ENCODE data around the gene STYXL1. TPM values are rescaled to one million over a fixed set of nuclear protein-coding genes. Genes with fewer than 3 reads are reported as not detected.
"Not testable (repeated sequence)": the region's sequence is repeated elsewhere in the genome, so short reads cannot be mapped to it uniquely, and the experiment has no call there.

STYXL1 gene
- total RNA-seq, 1 experiment from 2014 or later = 61.3 TPM

DNA sequence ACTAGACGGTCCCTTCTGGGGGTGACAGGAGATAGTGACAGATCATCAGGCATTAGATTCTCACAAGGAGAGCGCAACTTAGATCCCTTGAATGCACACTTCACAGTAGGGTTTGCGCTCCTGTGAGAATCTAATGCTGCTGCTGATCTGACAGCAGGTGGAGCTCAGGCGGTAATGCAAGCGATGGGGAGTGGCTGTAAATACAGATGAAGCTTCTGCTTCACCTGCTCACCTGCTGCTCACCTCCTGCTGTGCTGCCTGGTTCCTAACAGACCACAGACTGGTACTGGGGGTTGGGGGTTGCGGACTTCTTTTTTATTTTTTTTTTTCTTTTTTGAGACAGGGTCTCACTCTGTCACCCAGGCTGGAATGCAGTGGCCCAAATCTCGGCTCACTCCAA, 18.1 kb downstream of the STYXL1 start:
- H3K4me1 ChIP-seq (ENCODE audit: insufficient read depth, low read length); H3K36me3 ChIP-seq (ENCODE audit: low read depth, low read length); H2AFZ ChIP-seq (ENCODE audit: low read length); H3K27me3 ChIP-seq (ENCODE audit: low read length); H3K27ac ChIP-seq (ENCODE audit: low read length); H3K79me2 ChIP-seq (ENCODE audit: low read length); POLR2A ChIA-PET (ENCODE audit: unreplicated experiment); intact Hi-C loops (cut with micrococcal nuclease); H3K4me2 ChIP-seq (ENCODE audit: low read length); H3K9me3 ChIP-seq (ENCODE audit: low read length); CTCF ChIA-PET; BruUV-seq (replicated peaks); H3K4me3 ChIP-seq (ENCODE audit: low read length); H3K9me2 ChIP-seq (replicated peaks; ENCODE audit: low read length); DNase-seq; H3K9ac ChIP-seq (ENCODE audit: low read length); H3F3A ChIP-seq (ENCODE audit: low read length, unreplicated experiment); H4K20me1 ChIP-seq (ENCODE audit: low read length): not testable (repeated sequence)
- TF ChIP-seq, protein P1, sequence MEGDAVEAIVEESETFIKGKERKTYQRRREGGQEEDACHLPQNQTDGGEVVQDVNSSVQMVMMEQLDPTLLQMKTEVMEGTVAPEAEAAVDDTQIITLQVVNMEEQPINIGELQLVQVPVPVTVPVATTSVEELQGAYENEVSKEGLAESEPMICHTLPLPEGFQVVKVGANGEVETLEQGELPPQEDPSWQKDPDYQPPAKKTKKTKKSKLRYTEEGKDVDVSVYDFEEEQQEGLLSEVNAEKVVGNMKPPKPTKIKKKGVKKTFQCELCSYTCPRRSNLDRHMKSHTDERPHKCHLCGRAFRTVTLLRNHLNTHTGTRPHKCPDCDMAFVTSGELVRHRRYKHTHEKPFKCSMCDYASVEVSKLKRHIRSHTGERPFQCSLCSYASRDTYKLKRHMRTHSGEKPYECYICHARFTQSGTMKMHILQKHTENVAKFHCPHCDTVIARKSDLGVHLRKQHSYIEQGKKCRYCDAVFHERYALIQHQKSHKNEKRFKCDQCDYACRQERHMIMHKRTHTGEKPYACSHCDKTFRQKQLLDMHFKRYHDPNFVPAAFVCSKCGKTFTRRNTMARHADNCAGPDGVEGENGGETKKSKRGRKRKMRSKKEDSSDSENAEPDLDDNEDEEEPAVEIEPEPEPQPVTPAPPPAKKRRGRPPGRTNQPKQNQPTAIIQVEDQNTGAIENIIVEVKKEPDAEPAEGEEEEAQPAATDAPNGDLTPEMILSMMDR (conservative IDR thresholded peaks at IDR 0.05; ENCODE audit: low read depth, low read length) = peak; percentile 32; the same call in 1 of the 2 replicates
- ATAC-seq = peak; percentile 24; the same call in 1 of the 2 replicates

DNA sequence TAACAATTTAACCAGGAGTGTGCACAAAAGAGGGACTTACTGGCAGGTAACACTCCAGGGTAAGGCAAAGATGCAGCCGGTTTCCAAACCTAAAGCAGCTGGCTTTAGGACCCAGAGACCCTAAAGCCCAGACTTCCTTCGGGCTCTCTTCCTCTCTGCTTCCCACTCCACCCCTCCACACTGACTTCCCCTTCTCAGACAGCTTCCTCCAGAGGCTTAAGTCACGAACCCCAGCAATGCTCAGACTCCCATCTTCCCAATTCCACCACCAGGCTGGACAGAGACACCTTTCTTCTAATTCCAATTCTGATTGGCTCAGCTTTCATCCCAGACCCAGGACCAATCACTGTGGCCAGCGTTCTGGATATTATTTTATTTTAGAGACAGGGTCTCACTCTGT, 24.8 kb downstream of the STYXL1 start:
- no peaks in the 10 kb centered on the region for H3K9me3 ChIP-seq (ENCODE audit: low read length)
- H3F3A ChIP-seq (ENCODE audit: low read length, unreplicated experiment) = no peaks in the 10 kb centered on the region
- ChIA-PET POLR2A (ENCODE audit: unreplicated experiment) (interaction anchor here (0.6 kb wide), 1 partner anchor 25 kb away, joined by 3 read pairs; the partner anchor contains the start of gene MDH2), CTCF (no interaction called here)
- H3K9me2 ChIP-seq (replicated peaks; ENCODE audit: low read length) = no peaks in the 10 kb centered on the region
- peaks cover 10% of the 10 kb centered on the region for H3K36me3 ChIP-seq (ENCODE audit: low read depth, low read length)
- H3K4me2 ChIP-seq (ENCODE audit: low read length) = no peak overlapping the region
- H4K20me1 ChIP-seq (ENCODE audit: low read length) = no peaks in the 10 kb centered on the region
- intact Hi-C loops (cut with micrococcal nuclease) = no loop called here
- no peaks in the 10 kb centered on the region for H3K4me1 ChIP-seq (ENCODE audit: insufficient read depth, low read length)
- no peak overlapping the region for H3K27ac ChIP-seq (ENCODE audit: low read length)
- no peaks in the 10 kb centered on the region for H3K79me2 ChIP-seq (ENCODE audit: low read length)
- H3K27me3 ChIP-seq (ENCODE audit: low read length) = no peaks in the 10 kb centered on the region
- no peak overlapping the region for H2AFZ ChIP-seq (ENCODE audit: low read length)
- H3K9ac ChIP-seq (ENCODE audit: low read length) = no peak overlapping the region
- ATAC-seq = no peak
- no peak overlapping the region for H3K4me3 ChIP-seq (ENCODE audit: low read length)
- DNase-seq = no peak
- no TSS peak for BruUV-seq (replicated peaks)
- TF ChIP-seq EZH2 (IDR thresholded peaks at IDR 0.05; ENCODE audit: low read length, unreplicated experiment) (no peak), EZH2phosphoT487 (IDR thresholded peaks at IDR 0.05; ENCODE audit: borderline replicate concordance, low read length) (no peak)
- TF ChIP-seq, protein P1 (conservative IDR thresholded peaks at IDR 0.05; ENCODE audit: low read depth, low read length) = no peak

DNA sequence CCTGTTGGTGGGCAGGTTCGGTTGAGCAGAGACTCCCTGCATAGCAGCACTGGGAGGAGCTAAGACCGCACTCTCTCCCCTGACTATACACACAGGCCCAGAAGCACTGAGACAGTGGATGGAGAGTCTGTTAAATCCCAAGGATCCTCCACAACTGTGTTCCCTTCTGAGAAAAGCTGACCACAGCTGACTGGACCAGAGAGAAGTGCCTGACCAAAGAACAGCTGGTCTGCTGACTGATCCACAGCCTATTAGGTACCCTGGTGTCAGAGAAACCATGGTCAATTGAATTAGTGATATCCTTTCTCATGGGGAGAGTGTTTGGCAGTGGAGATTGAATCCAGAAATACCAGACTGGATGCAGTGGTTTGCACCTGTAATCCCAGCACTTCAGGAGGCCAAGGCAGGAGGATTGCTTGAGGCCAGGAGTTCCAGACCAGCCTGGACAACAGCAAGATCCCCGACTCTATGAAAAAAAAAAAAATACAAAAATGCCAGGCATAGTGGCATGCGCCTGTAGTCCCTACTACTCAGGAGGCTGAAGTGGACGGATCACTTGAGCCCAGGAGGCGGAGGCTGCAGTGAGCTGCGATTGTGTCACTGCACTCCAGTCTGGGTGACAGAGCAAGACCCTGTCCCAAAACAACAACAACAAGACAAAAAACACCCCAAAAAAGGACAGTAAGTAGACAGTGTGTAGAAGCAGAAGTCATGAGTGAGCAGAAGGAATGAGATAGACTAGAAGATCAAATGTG, 25.6 kb downstream of the STYXL1 start:
- H3K4me2 ChIP-seq (ENCODE audit: low read length) = no peak overlapping the region
- no peak overlapping the region for H2AFZ ChIP-seq (ENCODE audit: low read length)
- BruUV-seq (replicated peaks) = no TSS peak
- no peak for ATAC-seq
- POLR2A ChIA-PET (ENCODE audit: unreplicated experiment) = no interaction called here
- no peak overlapping the region for H3K4me3 ChIP-seq (ENCODE audit: low read length)
- CTCF ChIA-PET = no interaction called here
- H3K9me3 ChIP-seq (ENCODE audit: low read length) = no peaks in the 10 kb centered on the region
- no peaks in the 10 kb centered on the region for H4K20me1 ChIP-seq (ENCODE audit: low read length)
- intact Hi-C loops (cut with micrococcal nuclease) = no loop called here
- no peaks in the 10 kb centered on the region for H3K79me2 ChIP-seq (ENCODE audit: low read length)
- H3K36me3 ChIP-seq (ENCODE audit: low read depth, low read length) = peaks cover 10% of the 10 kb centered on the region
- no peak for DNase-seq
- H3K27ac ChIP-seq (ENCODE audit: low read length) = no peak overlapping the region
- H3K9me2 ChIP-seq (replicated peaks; ENCODE audit: low read length) = no peaks in the 10 kb centered on the region
- H3F3A ChIP-seq (ENCODE audit: low read length, unreplicated experiment) = no peaks in the 10 kb centered on the region
- TF ChIP-seq EZH2 (IDR thresholded peaks at IDR 0.05; ENCODE audit: low read length, unreplicated experiment) (no peak), EZH2phosphoT487 (IDR thresholded peaks at IDR 0.05; ENCODE audit: borderline replicate concordance, low read length) (no peak)
- TF ChIP-seq, protein P1 (conservative IDR thresholded peaks at IDR 0.05; ENCODE audit: low read depth, low read length) = no peak
- H3K27me3 ChIP-seq (ENCODE audit: low read length) = no peaks in the 10 kb centered on the region
- no peak overlapping the region for H3K9ac ChIP-seq (ENCODE audit: low read length)
- H3K4me1 ChIP-seq (ENCODE audit: insufficient read depth, low read length) = no peaks in the 10 kb centered on the region

All from PC-3 (cell line).